HG02981 (cell line): ENCODE measurements around the gene PAPPA2.

Experiments
- ATAC-seq: cut with Tn5 transposase; IDR thresholded peaks from one replicate; pipeline ENCODE4 v1.9.1; 2021; ENCODE audit warnings: mild to moderate bottlenecking, moderate library complexity; ENCODE audit not compliant: unreplicated experiment

The PAPPA2 gene

GRCh38 chr1:176795929-176796328 is 333.0 kb downstream of the PAPPA2 start:
- ATAC-seq = no peak

DNA sequence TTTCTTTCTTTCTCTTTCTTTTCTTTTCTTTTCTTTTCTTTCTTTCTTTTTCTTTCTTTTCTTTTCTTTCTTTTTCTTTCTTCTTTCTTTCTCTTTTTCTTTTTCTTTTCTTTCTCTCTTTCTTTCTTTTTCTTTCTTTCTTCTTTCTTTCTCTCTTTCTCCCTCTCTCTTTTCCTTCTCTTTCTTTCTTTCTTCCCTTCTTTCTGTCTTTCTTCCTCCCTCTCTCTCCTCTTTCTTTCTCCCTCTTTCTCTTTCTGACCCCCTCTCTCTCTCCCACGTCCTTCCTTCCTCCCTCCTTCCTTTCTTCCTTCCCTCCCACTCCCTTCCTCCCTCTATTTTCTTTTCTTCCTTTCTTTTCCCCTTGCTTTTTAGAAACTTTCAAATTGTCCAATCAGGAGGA is 333.6 kb downstream of the PAPPA2 start:
- no peak for ATAC-seq

- no peak for ATAC-seq
These were observed 336.4 kb downstream of the PAPPA2 start for GRCh38 chr1:176799327-176799726.

GRCh38 chr1:176800978-176801513 is 338.1 kb downstream of the PAPPA2 start:
- ATAC-seq = no peak

GRCh38 chr1:176801514-176802020 is 338.6 kb downstream of the PAPPA2 start:
- ATAC-seq = no peak

DNA sequence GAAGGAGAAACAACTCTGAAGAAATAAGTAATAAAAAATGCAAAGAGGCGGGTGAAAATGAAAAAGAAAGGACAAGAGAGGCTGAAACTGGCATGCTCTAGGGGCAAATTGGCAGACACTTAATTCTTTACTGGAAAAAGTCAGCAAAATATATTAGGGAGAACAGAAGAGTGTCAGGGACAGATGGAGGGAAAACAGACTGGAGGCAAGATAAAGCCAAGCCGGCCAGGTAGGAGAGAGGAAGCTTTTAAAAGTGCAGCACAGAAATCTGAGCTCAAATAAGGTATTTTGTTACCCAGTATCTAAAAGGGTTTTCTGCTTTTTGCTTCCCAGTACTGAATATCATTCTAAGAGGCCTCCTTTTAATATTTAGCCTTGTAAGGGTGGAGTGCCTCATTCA is 339.3 kb downstream of the PAPPA2 start:
- no peak for ATAC-seq

GRCh38 chr1:176803042-176803441 is 340.1 kb downstream of the PAPPA2 start:
- no peak for ATAC-seq

- ATAC-seq = no peak
These were observed 340.6 kb downstream of the PAPPA2 start for GRCh38 chr1:176803596-176803995.

GRCh38 chr1:176809292-176809691 is 346.3 kb downstream of the PAPPA2 start:
- ATAC-seq = no peak

DNA sequence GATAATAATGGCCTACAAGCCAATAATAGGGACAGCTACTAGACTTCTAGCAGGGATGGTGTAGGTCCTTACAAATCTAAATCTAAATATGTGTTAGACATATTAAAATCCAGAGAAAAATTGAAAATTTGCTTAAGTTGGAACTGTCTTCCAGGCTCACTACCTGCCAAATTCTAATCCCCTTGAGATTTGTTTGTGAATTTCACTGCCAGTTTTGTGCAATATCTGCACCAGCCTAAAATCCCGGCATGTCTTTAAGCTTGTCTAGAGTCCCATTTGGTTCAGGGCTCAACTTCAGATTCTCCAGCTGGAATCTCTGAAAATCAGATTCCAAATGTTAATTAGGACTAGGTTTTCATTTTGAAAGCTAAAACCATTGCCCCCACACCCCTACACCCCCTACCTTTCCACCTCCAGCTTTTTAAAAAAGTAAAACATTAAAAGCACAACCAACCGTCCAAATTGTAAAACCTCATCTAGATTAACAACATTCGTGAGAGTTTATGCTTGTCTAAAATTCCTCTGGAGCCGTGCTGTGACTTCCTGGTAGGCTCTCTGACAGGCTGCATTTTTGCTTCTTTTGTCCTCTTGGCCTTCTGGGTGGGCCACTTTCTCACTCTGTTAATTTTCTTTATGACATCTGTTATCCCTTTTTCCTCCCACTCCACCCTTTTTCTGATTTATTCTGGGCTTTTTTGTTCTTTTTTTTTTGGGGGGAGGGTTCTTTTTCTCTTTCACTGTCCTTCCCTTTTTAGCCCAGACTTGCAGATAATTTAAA is 348.7 kb downstream of the PAPPA2 start:
- no peak for ATAC-seq

GRCh38 chr1:176815621-176816020 is 352.6 kb downstream of the PAPPA2 start:
- no peak for ATAC-seq

DNA sequence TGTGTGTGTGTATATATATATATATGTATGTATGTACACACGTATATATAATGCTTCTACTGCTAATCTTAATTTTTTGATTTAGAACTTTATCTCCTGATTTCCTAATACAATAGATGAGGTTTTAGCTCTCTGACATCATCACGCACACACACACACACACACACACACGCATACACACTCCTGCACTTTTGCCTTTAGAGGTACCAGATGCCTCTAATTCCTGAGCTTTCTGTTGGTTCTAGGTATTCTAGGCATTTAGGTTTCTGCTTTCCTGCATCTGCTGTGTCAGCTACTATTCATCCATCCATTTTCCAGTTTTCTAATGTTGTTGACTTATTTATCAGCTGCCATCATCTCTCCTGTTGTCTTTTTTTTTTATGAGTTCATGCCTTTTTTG is 353.3 kb downstream of the PAPPA2 start:
- ATAC-seq = no peak

DNA sequence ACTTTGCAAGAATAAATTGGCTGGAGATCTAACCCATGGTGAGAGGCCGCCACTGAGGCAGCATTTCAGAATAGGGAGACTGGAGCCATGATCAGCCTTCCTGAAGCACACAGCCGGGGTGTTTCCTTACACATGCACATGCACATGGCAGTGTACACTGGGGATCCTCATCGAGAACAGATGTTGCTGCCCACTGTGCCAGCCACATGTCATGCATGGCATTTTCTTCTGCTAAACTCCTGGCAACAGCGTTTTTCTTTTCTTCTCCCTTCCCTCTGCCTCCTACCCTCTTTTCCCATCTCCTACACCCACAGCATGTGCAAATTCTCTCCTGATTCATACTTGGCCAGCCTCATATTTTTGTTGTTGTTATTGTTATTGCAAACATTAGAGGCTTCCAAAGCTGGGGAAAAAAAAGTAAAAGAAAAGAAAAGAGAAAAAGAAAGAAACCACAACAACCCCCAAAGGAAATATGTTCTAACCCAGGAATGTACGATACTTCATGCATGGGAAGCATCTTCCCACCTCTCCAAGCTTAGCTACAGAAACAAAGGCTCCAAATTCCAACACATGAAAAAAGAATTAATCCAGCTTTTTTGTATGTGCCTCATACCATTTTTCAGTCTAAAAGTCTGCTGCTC is 357.5 kb downstream of the PAPPA2 start:
- no peak for ATAC-seq

- ATAC-seq = no peak
These were observed 363.3 kb downstream of the PAPPA2 start for GRCh38 chr1:176826265-176826664.

DNA sequence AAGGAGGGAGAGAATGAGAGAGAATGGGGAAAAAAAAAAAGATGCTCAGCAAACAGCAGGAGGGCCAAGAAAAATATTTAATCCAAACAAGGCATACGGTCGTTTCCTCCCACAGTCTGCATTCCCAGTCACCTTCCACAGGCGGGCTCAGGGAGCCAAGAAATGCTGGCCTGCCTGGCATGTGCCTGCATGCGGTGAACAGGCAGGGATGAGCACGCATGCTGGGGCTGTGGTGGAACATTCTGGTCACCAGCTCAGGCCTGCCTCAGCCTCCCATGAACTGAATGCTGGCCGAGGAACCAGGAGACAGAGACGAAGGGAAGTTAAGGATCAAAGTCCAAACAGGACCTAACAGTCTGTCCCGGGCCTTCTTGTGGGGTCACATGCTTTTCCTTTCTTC is 366.3 kb downstream of the PAPPA2 start:
- no peak for ATAC-seq

DNA sequence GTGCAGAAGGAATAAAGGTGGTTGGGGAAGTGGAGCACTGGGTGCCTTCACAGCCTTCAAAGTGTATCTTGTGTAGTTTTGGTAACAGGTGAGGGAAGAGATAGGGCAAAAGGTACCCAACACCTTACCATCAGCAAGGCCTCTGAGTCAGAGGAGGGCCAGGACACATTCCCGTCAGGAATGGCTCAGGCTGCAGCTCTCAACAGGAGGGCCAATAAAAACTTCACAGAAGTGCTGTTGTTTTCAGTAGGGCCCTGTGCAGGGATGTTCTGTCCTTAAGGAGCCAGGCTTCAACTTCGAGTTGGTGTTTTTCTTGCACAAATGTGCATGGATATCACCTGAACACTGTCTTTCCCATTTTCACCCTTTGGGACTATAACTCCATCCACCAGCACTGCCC is 368.2 kb downstream of the PAPPA2 start:
- no peak for ATAC-seq

DNA sequence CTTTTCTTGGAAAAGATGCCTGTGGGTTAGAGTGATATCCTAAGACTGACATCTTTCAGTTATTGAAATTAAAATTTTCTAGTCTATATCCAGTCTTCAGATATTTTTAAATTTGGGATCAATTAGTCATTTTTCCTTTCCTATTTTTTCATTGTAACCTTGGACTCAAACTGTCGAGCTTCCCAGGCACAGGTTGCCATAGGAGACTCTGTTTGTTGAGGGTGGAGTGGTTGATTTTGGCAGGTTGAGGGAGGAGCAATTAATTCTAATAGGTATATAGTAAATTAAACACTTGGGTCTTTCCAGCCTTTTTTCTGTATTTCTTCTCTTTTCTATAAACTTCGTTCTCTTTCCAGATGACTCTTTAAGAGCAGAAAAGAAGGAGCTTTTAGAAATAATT is 374.7 kb downstream of the PAPPA2 start:
- no peak for ATAC-seq

DNA sequence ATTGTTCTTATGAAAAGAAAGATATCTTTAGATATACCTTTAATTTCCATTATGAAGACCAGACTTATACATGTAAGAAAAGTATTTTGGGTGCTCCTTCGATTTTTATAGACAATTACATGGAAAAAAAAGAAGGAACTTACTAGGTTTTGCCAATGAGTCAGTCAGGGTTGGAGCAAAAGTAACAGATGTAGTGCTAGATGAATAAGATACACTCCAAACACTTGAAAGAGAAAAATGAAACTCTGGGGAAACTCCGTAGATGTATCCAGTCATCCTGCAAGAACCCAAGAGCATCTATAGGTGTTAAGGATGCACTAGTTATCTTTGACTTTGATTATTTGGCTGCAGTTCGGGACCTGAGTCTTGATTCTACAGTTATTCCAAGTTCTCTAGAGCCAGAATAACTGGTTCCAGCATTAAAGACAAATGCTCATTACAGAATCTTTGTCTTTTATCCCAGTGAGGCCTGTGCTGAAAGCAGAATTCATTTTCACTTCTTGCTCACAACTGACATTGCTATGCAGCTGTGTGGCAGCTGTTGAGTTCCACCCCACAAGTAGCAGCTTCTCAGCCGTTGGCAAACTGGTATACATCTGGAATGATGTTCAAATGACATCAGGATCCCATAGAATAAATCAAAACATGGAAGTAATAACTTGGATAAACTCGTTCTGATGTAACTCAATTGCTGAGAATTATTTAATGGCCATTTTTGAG is 375.5 kb downstream of the PAPPA2 start:
- no peak for ATAC-seq

GRCh38 chr1:176839216-176839615 is 376.2 kb downstream of the PAPPA2 start:
- no peak for ATAC-seq

GRCh38 chr1:176841238-176841637 is 378.3 kb downstream of the PAPPA2 start:
- no peak for ATAC-seq
